A549 (cell line): ENCODE results near the gene LIMCH1.

Experiments
- BCL3 ChIP-seq: fragments of >200 bp; sonication (Bioruptor Twin); formaldehyde crosslinking; IDR thresholded peaks from 3 replicates; pipeline ENCODE4 v1.6.1; 2016
- BHLHE40 ChIP-seq: IDR thresholded peaks from 2 replicates; pipeline ENCODE4 v1.6.1; 2012; ENCODE audit warnings: low read depth, low read length, inconsistent platforms
- CBX8 ChIP-seq: fragments of 200-600 bp; sonication (generic); IDR thresholded peaks from 2 replicates; pipeline ENCODE4 v1.6.1; 2016
- CHD2 ChIP-seq: fragments of 150-350 bp; IDR thresholded peaks from 2 replicates; pipeline ENCODE4 v1.6.1; 2014; ENCODE audit warnings: low read length; ENCODE audit not compliant: partially characterized antibody
- CTCF ChIP-seq: fragments of >200 bp; sonication (Bioruptor Twin); formaldehyde crosslinking; IDR thresholded peaks from 3 replicates; pipeline ENCODE4 v1.5.1; 2016
- ELK1 ChIP-seq: fragments of 150-350 bp; IDR thresholded peaks from 2 replicates; pipeline ENCODE4 v1.6.1; 2014; ENCODE audit warnings: low read depth, mild to moderate bottlenecking, low read length
- EP300 ChIP-seq, 2 experiments: fragments of >200 bp; sonication (Bioruptor Twin); formaldehyde crosslinking; IDR thresholded peaks; 2 replicates in 1 of 2; 3 replicates in 1 of 2; pipeline ENCODE4 v1.6.1; 2016 to 2017
- HMGXB4 ChIP-seq: fragments of 250-450 bp; sonication (Bioruptor Pico); IDR thresholded peaks from 2 replicates; pipeline ENCODE4 v1.5.0; 2021; ENCODE audit warnings: mild to moderate bottlenecking, moderate library complexity, borderline replicate concordance
- HOXA7 ChIP-seq: fragments of 250-450 bp; sonication (Bioruptor Pico); IDR thresholded peaks from 2 replicates; pipeline ENCODE4 v1.5.0; 2020; ENCODE audit warnings: mild to moderate bottlenecking, moderate library complexity
- MAX ChIP-seq: IDR thresholded peaks from 2 replicates; pipeline ENCODE4 v1.6.1; 2012
- POLR2A ChIP-seq: IDR thresholded peaks from 2 replicates; pipeline ENCODE4 v1.6.1; 2012; ENCODE audit warnings: mild to moderate bottlenecking, low read length
- POLR2AphosphoS2 ChIP-seq: conservative IDR thresholded peaks from 2 replicates; pipeline ENCODE4 v1.6.1; 2012; ENCODE audit warnings: low read length, improper control_type of control experiment, inconsistent platforms
- REST ChIP-seq: fragments of 200-600 bp; sonication (generic); IDR thresholded peaks from 2 replicates; pipeline ENCODE4 v1.6.1; 2016; ENCODE audit warnings: antibody characterized with exemption, mild to moderate bottlenecking, moderate library complexity
- USF2 ChIP-seq: fragments of 450-650 bp; IDR thresholded peaks from 2 replicates; pipeline ENCODE4 v1.6.1; 2014; ENCODE audit warnings: antibody characterized with exemption

- TF ChIP-seq POLR2AphosphoS2 (no peak), ELK1 (no peak), CTCF (no peak), POLR2A (no peak), HMGXB4 (no peak), REST (no peak), EP300 (IDR thresholded peaks at IDR 0.05) (no peak), HOXA7 (CRISPR knock-in tag) (no peak), BHLHE40 (no peak), BCL3 (no peak), MAX (no peak), CBX8 (no peak), USF2 (no peak), CHD2 (no peak)
These were observed 87.6 kb downstream of the LIMCH1 start for GRCh38 chr4:41625531-41625930.
